NOMO-1 (cell line): ENCODE results near the gene LHPP.
A peak's percentile ranks its signal among the peaks of the same experiment; 100 is the strongest.
"Not testable (repeated sequence)": the region's sequence is repeated elsewhere in the genome, so short reads cannot be mapped to it uniquely, and the experiment has no call there.

Experiments
- DNase-seq, 2 experiments: peaks; one replicate each; lab custom pipeline; 2025; ENCODE audit not compliant: unreplicated experiment in 2 of 2; lab: John Stamatoyannopoulos, UW

Gene LHPP, protein sequence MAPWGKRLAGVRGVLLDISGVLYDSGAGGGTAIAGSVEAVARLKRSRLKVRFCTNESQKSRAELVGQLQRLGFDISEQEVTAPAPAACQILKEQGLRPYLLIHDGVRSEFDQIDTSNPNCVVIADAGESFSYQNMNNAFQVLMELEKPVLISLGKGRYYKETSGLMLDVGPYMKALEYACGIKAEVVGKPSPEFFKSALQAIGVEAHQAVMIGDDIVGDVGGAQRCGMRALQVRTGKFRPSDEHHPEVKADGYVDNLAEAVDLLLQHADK

GRCh38 chr10:124461642-124462347, at the start of gene LHPP:
TSS of gene LHPP (plus strand) at chr10:124461823. CDS start at chr10:124461863, 40 bp downstream.
- DNase-seq, result peak; percentile 79 to 89

- no peak for DNase-seq
These were observed 47.5 kb upstream of the LHPP start for GRCh38 chr10:124414076-124414475.

DNA sequence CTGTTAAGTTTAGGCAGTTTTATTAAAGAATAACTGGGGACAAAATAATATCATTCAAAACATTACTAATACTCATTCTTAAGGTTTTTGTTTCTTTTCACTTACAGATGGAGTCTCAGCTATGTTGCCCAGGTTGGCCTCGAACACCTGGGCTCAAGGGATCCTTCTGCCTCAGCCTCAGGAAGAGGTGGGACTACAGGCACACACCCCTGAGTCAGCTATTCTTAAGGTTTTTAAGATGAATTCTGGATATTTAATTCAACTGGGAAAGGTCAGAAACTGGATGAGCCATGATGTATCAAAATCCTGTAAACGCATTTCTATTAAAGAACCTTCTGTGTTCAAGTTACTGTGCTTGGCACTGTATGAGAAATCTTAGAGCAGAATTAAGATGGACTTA, 46.4 kb upstream of the LHPP start:
- no peak for DNase-seq

- no peak for DNase-seq
These were observed 44.9 kb upstream of the LHPP start for GRCh38 chr10:124416733-124417132.

- peak; percentile 48 to 58 for DNase-seq
These were observed 43.5 kb upstream of the LHPP start for GRCh38 chr10:124417895-124418725.

DNA sequence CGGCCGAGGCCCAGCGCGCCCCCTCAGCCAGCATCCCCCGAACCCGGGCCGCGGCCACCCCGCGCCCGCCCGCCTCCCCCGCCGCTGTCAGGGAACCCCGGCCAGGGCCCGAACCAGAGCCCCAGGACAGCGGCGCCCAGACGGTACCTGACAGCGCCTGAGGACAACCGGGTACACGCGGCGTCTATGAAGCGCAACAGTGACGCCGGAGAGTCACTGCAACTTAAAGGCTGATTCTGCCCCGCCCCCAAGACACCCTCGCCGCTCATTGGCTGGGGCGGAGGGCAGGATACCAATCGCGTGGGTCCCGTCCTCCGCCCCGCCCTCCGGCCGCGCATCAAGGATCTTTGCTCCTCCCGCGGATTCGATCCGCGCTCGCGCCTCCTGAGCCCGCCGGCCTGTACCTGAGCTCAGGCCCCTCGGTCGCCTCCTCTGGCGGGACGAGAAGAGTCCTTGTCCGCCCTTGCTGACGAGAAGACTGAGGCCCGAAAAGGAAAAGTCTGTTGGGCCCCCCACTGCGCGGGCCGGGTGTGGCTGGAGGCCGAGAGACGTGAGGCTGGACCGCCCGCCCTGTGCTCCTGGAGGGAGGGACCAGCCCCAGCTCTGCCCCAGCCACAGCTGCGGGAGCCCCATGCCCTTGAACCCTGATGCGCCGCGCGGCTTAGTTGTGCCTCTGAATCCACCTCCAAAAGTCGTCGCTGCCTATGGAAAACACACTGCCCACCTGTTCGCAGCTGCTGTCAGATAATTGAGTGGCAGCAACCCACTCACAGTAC, 42.7 kb upstream of the LHPP start, which contains the start of gene OAT:
OAT (minus strand) TSS at position 198 of the 776 bp plus-strand sequence. CDS start 6,752 bp downstream, outside the sequence.
- DNase-seq, result peak; percentile 94 to 96

GRCh38 chr10:124419635-124420034, 42.0 kb upstream of the LHPP start:
- DNase-seq, result no peak

GRCh38 chr10:124420254-124420653, 41.4 kb upstream of the LHPP start:
- DNase-seq, result no peak

DNA sequence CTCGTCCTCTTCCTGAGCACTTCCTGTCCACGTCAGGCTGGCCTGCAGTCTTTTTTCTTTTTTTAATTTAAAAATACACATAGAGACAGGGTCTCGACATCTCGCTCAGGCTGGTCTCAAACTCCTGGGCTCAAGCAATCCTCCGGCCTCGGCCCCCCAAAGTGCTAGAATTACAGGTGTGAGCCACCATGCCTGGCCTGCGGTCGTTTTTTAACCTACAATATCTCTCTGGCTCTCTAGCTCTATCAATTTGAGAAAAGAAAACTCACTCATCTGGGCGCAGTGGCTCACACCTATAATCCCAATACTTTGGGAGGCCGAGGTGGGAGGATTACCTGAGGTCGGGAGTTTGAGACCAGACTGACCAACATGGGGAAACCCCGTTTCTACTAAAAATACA, 38.9 kb upstream of the LHPP start:
- DNase-seq, result no peak

GRCh38 chr10:124423813-124424212, 37.8 kb upstream of the LHPP start:
- DNase-seq, result no peak

- DNase-seq, result no peak
These were observed 36.2 kb upstream of the LHPP start for GRCh38 chr10:124425227-124425962.

DNA sequence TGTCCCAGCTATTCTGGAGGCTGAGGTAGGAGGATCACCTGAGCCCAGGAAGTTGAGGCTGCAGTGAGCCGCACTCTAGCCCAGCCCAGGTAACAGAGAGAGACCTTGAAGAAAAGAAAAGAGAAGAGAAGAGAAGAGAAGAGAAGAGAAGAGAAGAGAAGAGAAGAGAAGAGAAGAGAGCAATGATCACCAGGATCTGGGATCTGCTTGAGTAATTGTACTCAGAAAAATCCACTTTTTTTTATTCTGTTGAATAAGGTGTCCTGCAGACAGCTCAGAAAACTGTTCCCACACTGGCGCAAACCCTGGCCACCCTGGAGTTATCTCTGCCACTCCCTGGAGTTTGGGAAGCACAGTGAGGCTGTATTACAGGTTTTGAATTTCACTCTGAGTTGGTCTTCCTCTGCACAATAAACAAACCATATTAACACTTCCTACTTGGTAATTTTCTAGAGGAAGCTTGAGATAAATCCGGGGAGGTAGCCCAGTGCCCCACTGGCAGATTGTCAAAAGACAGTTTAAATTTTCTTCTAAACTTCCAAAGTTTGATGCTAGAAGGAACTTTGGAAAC, 33.3 kb upstream of the LHPP start:
- no peak for DNase-seq

- no peak for DNase-seq
These were observed 32.0 kb upstream of the LHPP start for GRCh38 chr10:124429576-124429975.

DNA sequence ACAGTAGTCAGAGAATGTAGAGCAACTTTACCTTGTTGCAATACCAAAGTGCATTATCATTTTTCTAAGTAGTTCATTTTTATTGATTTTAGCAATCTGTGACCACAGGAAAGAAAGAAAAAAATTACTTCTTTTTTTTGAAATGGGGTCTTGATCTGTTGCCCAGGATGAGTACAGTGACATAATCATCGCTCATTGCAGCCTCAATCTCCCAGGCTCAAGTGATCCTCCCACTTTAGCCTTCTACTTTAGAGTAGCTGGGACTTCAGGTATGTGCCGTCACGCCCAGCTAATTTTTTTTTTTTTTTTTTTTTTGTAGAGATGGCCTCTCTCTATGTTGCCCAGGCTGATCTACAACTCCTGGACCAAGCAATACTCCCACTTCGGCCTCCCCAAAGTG, 31.5 kb upstream of the LHPP start:
- no peak for DNase-seq

GRCh38 chr10:124433461-124433860, 28.2 kb upstream of the LHPP start:
- DNase-seq, result no peak

- not testable (repeated sequence) for DNase-seq
These were observed 25.9 kb upstream of the LHPP start for GRCh38 chr10:124435683-124436082.

GRCh38 chr10:124436191-124436638, 25.4 kb upstream of the LHPP start:
- peak in 1 of 2 experiments; percentile 12 for DNase-seq

GRCh38 chr10:124441694-124442093, 19.9 kb upstream of the LHPP start:
- DNase-seq, result not testable (repeated sequence)
